Thymus (tissue), 11 donors: ENCODE data around the gene OR13A1. TPM values are rescaled to one million over a fixed set of nuclear protein-coding genes. Genes with fewer than 3 reads are reported as not detected.
"Not testable (repeated sequence)": the region's sequence is repeated elsewhere in the genome, so short reads cannot be mapped to it uniquely, and the experiment has no call there.

Experiments used
- DNase-seq, 9 donors: peaks; one replicate each; pipeline ENCODE4 v3.0.0-alpha.2; 2013; ENCODE audit warnings: low spot score in 9 of 9, low read depth in 6 of 9, missing footprints in 1 of 9
- H3K27ac ChIP-seq, 2 donors: one replicate each; pipeline ENCODE4 v1.5.1; 2013; ENCODE audit warnings: control low read depth in 1 of 2, low read depth in 1 of 2, low read length in 1 of 2, mild to moderate bottlenecking in 1 of 2, moderate library complexity in 1 of 2
- H3K27me3 ChIP-seq, 2 donors: one replicate each; pipeline ENCODE4 v1.5.1; 2013; ENCODE audit warnings: low read length in 1 of 2; ENCODE audit not compliant: control insufficient read depth in 2 of 2, insufficient read depth in 1 of 2
- H3K36me3 ChIP-seq, 2 donors: one replicate each; pipeline ENCODE4 v1.5.1; 2013; ENCODE audit warnings: low read length in 1 of 2, mild to moderate bottlenecking in 1 of 2, moderate library complexity in 1 of 2; ENCODE audit not compliant: control insufficient read depth in 2 of 2, insufficient read depth in 2 of 2
- H3K4me1 ChIP-seq, 2 donors: one replicate each; pipeline ENCODE4 v1.5.1; 2013; ENCODE audit warnings: low read length in 2 of 2; ENCODE audit not compliant: control insufficient read depth in 2 of 2, insufficient read depth in 2 of 2
- H3K4me3 ChIP-seq, 2 donors: one replicate each; pipeline ENCODE4 v1.5.1; 2013; ENCODE audit warnings: low read length in 2 of 2, control low read depth in 1 of 2, mild to moderate bottlenecking in 1 of 2
- H3K9me3 ChIP-seq, 2 donors: one replicate each; pipeline ENCODE4 v1.5.1; 2013; ENCODE audit warnings: low read length in 1 of 2, mild to moderate bottlenecking in 1 of 2; ENCODE audit not compliant: control insufficient read depth in 2 of 2, insufficient read depth in 1 of 2
- WGBS: extraction: QIAGEN DNeasy Blood & Tissue Kit; methylation state at CpG from one replicate; pipeline ENCODE4 v1.1.7; 2013; 5-methylcytosine and 5-hydroxymethylcytosine counted together
- polyA plus RNA-seq: library from polyadenylated mRNA; stranded (reverse); fragments of 200-250 nt; gene quantifications from one replicate; pipeline ENCODE4 v1.2.3, GENCODE V29; 2013
- total RNA-seq: library from RNA; stranded (reverse); fragments of 120-200 nt; gene quantifications from one replicate; pipeline ENCODE4 v1.2.4, GENCODE V29; 2013
- donor health status: healthy.

Gene OR13A1
- total and polyA plus RNA-seq, 2 donors: 0.28 to 2.2 TPM

DNA sequence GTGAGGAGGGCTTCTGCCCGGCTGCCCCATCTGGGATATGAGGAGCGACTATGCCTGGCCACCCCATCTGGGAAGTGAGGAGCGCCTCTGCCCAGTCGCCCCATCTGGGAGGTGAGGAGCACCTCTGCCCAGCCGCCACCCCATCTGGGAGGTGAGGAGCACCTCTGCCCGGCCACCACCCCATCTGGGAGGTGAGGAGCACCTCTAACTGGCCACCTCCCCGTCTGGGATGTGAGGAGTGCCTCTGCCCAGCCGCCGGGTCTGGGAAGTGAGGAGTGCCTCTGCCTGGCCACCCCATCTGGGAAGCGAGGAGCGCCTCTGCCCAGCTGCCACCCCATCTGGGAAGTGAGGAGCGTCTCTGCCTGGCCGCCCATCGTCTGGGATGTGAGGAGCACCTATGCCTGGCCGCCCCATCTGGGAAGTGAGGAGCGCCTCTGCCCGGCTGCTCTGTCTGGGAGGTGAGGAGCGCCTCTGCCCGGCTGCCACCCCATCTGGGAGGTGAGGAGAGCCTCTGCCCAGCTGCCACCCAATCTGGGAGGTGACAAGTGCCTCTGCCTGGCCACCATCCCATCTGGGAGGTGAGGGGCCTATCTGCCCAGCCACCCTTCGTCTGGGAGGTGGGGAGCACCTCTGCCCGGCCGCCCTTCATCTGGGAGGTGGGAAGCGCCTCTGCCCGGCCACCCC lies 31.4 kb upstream of the OR13A1 start:
- not testable (repeated sequence) for H3K36me3 ChIP-seq, DNase-seq, H3K4me1 ChIP-seq, H3K4me3 ChIP-seq, H3K27ac ChIP-seq, H3K27me3 ChIP-seq
- peaks cover 2 to 28% of the 10 kb centered on the region in 2 donors for H3K9me3 ChIP-seq
- 90% methylated on average over 24 of the region's 24 CpGs for WGBS

DNA sequence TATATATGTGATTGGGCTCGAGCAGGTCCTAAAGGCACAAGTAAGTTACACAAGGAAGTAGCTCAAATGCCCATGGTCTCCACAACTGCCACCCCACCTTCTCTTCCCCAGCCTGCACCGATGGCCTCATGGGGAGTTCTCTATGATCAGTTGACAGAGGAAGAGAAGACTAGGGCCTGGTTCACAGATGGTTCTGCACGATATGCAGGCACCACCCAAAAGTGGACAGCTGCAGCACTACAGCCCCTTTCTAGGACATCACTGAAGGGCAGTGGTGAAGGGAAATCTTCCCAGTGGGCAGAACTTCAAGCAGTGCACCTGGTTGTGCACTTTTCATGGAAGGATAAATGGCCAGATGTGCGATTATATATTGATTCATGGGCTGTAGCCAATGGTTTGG lies 25.0 kb upstream of the OR13A1 start:
- H3K27me3 ChIP-seq: not testable (repeated sequence)
- WGBS: 93% methylated on average over 4 of the region's 4 CpGs

DNA sequence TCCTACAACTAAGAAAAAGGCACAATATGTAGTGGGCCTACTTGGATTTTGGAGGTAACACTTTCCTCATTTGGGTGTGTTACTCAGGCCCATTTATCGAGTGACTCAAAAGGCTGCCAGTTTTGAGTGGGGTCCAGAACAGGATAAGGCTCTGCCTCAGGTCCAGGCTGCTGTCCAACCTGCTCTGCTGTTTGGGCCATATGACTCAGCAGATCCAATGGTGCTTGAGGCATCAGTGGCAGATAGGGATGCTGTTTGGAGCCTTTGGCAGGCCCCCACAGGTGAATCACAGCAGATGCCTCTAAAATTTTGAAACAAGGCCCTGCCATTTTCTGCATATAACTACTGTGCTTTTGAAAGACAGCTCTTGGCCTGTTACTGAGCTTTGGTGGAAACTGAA lies 24.5 kb upstream of the OR13A1 start:
- no peaks in the 10 kb centered on the region for H3K36me3 ChIP-seq
- no peaks in the 10 kb centered on the region for H3K27me3 ChIP-seq
- no peak for DNase-seq
- H3K9me3 ChIP-seq: peaks cover 0 to 7% of the 10 kb centered on the region in 2 donors
- H3K4me1 ChIP-seq: no peaks in the 10 kb centered on the region
- WGBS: 95% methylated on average over 1 of the region's 1 CpG
- no peak overlapping the region for H3K27ac ChIP-seq
- no peak overlapping the region for H3K4me3 ChIP-seq

More for the DNA sequence above, 25.0 kb upstream of the OR13A1 start:
- H3K9me3 ChIP-seq, DNase-seq, H3K4me3 ChIP-seq, H3K27ac ChIP-seq, H3K4me1 ChIP-seq, H3K36me3 ChIP-seq: not testable (repeated sequence)

DNA sequence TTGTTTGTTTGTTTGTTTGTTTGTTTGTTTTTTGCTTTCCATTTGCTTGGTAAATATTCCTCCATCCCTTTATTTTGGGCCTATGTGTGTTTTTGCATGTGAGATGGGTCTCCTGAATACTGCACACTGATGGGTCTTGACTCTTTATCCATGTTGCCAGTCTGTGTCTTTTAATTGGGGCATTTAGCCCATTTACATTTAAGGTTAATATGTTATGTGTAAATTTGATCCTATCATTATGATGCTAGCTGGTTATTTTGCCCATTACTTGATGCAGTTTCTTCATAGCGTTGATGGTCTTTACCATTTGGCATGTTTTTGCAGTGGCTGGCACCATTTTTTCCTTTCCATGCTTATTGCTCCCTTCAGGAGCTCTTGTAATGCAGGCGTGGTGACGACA lies 16.4 kb upstream of the OR13A1 start:
- H3K27me3 ChIP-seq, H3K27ac ChIP-seq, H3K4me1 ChIP-seq, H3K36me3 ChIP-seq, DNase-seq, H3K9me3 ChIP-seq, H3K4me3 ChIP-seq: not testable (repeated sequence)
- WGBS: 98% methylated on average over 3 of the region's 3 CpGs

DNA sequence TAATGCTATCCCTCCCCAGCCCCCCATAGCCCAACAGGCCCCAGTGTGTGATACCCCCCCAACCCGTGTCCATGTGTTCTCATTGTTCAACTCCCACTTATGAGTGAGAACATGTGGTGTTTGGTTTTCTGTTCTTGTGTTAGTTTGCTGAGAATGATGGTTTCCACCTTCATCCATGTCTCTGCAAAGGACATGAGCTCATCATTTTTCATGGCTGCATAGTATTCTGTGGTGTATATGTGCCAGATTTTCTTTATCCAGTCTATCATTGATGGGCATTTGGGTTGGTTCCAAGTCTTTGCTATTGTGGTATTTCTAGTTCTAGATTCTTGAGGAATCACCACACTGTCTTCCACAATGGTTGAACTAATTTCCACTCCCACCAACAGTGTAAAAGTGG lies 11.5 kb upstream of the OR13A1 start:
- 97% methylated on average over 1 of the region's 1 CpG for WGBS
- not testable (repeated sequence) for DNase-seq, H3K4me3 ChIP-seq, H3K36me3 ChIP-seq, H3K4me1 ChIP-seq, H3K9me3 ChIP-seq, H3K27me3 ChIP-seq, H3K27ac ChIP-seq

DNA sequence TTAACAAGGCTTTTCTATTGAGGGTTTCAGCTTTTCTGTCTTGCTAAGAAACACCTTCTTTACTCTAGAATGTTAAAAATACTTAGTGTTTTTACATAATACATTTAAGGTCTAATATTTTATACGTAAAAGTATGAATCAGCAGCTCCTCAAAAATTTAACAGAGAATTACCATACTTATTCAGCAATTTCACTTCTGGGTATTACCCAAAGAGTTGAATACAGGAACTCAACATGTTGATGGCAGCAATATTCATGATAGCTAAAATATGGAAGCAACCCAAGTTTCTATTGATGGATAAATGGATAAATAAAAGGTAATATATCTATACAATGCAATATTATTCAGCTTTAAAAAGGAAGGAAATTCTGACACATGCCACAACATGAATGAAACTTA lies 9.7 kb upstream of the OR13A1 start:
- H3K4me3 ChIP-seq: no peak overlapping the region
- H3K4me1 ChIP-seq: no peaks in the 10 kb centered on the region
- H3K27ac ChIP-seq: no peak overlapping the region
- no peak for DNase-seq
- no peaks in the 10 kb centered on the region for H3K36me3 ChIP-seq
- H3K27me3 ChIP-seq: no peaks in the 10 kb centered on the region
- no peaks in the 10 kb centered on the region for H3K9me3 ChIP-seq
- 93% methylated on average over 1 of the region's 1 CpG for WGBS

DNA sequence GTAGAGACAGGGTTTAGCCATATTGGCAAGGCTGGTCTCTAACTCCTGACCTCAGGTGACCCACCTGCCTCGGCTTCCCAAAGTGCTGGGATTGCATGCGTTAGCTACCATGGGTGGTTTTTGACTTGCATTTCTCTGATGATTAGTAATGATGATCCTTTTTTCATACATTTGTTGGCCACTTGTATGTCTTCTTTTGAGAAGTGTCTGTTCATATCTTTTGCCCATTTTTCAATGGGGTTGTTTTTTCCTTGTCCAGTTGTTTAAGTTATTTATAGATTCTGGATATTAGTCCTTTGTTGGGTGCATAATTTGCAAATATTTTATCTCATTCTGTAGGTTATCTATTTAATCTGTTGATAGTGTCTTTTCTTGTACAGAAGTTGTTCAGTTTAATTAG lies 4.3 kb upstream of the OR13A1 start:
- DNase-seq: no peak
- no peak overlapping the region for H3K27ac ChIP-seq
- WGBS: 98% methylated on average over 2 of the region's 2 CpGs

DNA sequence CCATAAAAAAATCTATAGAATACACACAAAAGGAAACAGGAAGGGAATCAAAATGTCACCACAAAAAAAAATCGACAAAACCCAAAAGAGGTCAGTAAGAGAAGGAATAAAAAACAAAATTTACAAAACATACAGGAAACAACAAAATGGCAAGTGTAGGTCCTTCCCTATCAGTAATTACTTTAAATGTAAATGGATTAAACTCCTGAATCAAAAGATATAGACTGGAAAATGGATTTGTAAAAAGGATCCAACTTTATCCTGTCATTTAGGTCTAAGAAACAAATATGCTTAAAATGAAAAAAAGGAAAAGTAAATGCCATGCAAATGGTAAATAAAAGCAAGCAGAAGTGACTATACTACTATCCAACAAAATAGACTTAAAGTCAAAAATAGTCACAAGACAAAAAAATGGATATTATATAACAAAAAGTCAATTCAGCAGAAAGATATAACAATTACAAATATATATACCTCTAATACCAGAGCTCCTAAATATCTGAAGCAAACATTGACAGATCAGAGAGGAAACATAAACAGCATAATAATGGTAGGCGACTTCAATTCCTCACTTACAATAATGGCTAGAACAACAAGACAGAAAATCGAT lies 2.0 kb downstream of the OR13A1 start:
- WGBS: 90% methylated on average over 3 of the region's 3 CpGs
- Histone ChIP-seq H3K27me3 (no peaks in the 10 kb centered on the region), H3K4me1 (no peaks in the 10 kb centered on the region)

More for the DNA sequence above, 4.3 kb upstream of the OR13A1 start:
- no peaks in the 10 kb centered on the region for H3K36me3 ChIP-seq
- H3K4me1 ChIP-seq: no peaks in the 10 kb centered on the region
- no peak overlapping the region for H3K4me3 ChIP-seq
- no peaks in the 10 kb centered on the region for H3K27me3 ChIP-seq
- no peaks in the 10 kb centered on the region for H3K9me3 ChIP-seq

DNA sequence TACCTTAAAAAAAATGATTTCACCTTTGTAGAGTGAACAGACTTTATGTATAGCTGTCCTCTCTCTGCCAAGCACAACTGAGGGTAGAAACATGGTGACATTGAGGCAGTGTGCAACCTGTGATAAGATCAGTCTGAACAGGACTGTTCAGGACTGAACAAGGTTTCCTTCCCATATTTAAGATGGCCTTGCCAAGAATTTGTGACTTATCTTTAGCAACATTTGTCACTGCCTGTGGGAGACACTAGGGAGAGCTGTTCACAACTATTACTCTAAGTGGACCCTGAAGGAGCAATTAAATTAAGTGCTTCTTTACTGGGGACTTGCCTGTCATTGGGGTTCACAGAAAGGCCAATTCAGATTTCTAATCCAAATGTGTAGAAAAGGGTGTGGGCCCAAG lies 6.7 kb downstream of the OR13A1 start:
- Histone ChIP-seq H3K4me1 (no peaks in the 10 kb centered on the region), H3K4me3 (no peak overlapping the region), H3K9me3 (no peaks in the 10 kb centered on the region), H3K27ac (no peak overlapping the region), H3K27me3 (no peaks in the 10 kb centered on the region), H3K36me3 (no peaks in the 10 kb centered on the region)
- peak in 2 of 9 donors; percentile 2 to 26 for DNase-seq

More for the DNA sequence above, 2.0 kb downstream of the OR13A1 start:
- DNase-seq: no peak
- Histone ChIP-seq H3K27ac (no peak overlapping the region), H3K36me3 (no peaks in the 10 kb centered on the region), H3K9me3 (no peaks in the 10 kb centered on the region), H3K4me3 (no peak overlapping the region)
